Left lung (tissue), 10 donors: ENCODE results near the gene CCNYL1. TPM values are rescaled to one million over a fixed set of nuclear protein-coding genes. Genes with fewer than 3 reads are reported as not detected.
A peak's percentile ranks its signal among the peaks of the same experiment; 100 is the strongest.

Experiments used
- ATAC-seq: fragments of 200-7000 bp; cut with Tn5 transposase; one replicate; pipeline ENCODE4 v1.9.1; 2020; ENCODE audit warnings: moderate library complexity
- DNase-seq, 4 donors: peaks; one replicate each; pipeline ENCODE4 v3.0.0-alpha.2; 2013 to 2020
- H3K27ac ChIP-seq, 2 donors: fragments of 200-600 bp; sonication (generic) in 1 of 2; one replicate each; pipeline versions ENCODE4 v1.5.0 to v1.8.0; 2020 to 2021
- H3K27me3 ChIP-seq, 2 donors: fragments of 200-600 bp; sonication (generic) in 1 of 2; one replicate each; pipeline versions ENCODE4 v1.5.0 to v1.8.0; 2020 to 2021
- H3K36me3 ChIP-seq, 2 donors: fragments of 200-600 bp; sonication (generic) in 1 of 2; one replicate each; pipeline versions ENCODE4 v1.5.0 to v1.8.0; 2020 to 2021
- H3K4me1 ChIP-seq, 2 donors: fragments of 200-600 bp; one replicate each; pipeline ENCODE4 v1.8.0; 2021
- H3K4me3 ChIP-seq, 2 donors: fragments of 200-600 bp; sonication (generic) in 1 of 2; one replicate each; pipeline versions ENCODE4 v1.5.0 to v1.8.0; 2020 to 2021; ENCODE audit warnings: mild to moderate bottlenecking in 1 of 2
- H3K9me3 ChIP-seq, 2 donors: fragments of 200-600 bp; sonication (generic) in 1 of 2; one replicate each; pipeline versions ENCODE4 v1.5.0 to v1.8.0; 2020 to 2021
- intact Hi-C, 2 donors: fragments of 100-400 bp; cut with DNase I; formaldehyde crosslinking; loops; one replicate each; pipeline versions ENCODE4 v1.11.2 to v1.14.2; 2022
- polyA plus RNA-seq, 6 donors: library from polyadenylated mRNA; unstranded; fragments of 120-200 nt; gene quantifications; one replicate each; pipeline ENCODE4 v1.2.1, GENCODE V29; 2013; ENCODE audit not compliant: insufficient read length in 6 of 6
- total RNA-seq, 2 donors: library from RNA; stranded (reverse); fragmentation: NEBNext Ultra II Directional; extraction: Animal tissue kit (Norgen Biotek cat#: 25700); gene quantifications; one replicate each; pipeline ENCODE4 v1.2.1, GENCODE V29; 2021
- TF ChIP-seq, protein P1 (sequence below), 2 donors: fragments of 200-600 bp; sonication (generic) in 1 of 2; IDR thresholded peaks; one replicate each; pipeline versions ENCODE4 v1.5.0 to v1.8.0; 2021; ENCODE audit warnings: antibody characterized with exemption in 2 of 2
- donor health status: DM: no; HTN: yes; CAD: no.
- donor health status: DM: no; HTN: no; CAD: no.

The CCNYL1 gene
- total and polyA plus RNA-seq, 8 donors, result 18.8 to 33.2 (median 24.2) TPM

DNA sequence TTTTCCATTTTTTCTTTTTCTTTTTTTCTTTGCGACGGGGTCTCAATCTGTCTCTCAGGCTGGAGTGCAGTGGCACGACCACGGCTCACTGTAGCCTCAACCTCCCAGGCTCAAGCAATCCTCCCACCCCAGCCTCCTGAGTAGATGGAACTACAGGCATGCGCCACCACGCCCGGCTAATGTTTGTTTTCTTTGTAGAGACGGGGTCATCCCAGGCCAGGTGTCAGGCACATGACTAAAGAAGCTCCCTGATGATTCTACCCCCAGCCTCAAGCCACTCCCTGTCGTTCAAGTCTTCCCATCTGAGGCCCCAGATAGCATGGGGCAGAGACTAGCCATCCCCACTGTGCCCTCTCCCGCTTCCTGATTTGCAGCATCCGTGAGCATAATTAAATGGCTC, 68.1 kb downstream of the CCNYL1 start:
- intact Hi-C loops, result no loop called here
- H3K4me1 ChIP-seq, result no peaks in the 10 kb centered on the region
- ATAC-seq (no peak), DNase-seq (no peak)
- no peaks in the 10 kb centered on the region for H3K9me3 ChIP-seq
- TF ChIP-seq, protein P1, sequence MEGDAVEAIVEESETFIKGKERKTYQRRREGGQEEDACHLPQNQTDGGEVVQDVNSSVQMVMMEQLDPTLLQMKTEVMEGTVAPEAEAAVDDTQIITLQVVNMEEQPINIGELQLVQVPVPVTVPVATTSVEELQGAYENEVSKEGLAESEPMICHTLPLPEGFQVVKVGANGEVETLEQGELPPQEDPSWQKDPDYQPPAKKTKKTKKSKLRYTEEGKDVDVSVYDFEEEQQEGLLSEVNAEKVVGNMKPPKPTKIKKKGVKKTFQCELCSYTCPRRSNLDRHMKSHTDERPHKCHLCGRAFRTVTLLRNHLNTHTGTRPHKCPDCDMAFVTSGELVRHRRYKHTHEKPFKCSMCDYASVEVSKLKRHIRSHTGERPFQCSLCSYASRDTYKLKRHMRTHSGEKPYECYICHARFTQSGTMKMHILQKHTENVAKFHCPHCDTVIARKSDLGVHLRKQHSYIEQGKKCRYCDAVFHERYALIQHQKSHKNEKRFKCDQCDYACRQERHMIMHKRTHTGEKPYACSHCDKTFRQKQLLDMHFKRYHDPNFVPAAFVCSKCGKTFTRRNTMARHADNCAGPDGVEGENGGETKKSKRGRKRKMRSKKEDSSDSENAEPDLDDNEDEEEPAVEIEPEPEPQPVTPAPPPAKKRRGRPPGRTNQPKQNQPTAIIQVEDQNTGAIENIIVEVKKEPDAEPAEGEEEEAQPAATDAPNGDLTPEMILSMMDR (IDR thresholded peaks at IDR 0.05), result no peak
- H3K27ac ChIP-seq, result no peak overlapping the region
- no peak overlapping the region for H3K4me3 ChIP-seq
- H3K36me3 ChIP-seq, result no peaks in the 10 kb centered on the region
- H3K27me3 ChIP-seq, result no peaks in the 10 kb centered on the region

DNA sequence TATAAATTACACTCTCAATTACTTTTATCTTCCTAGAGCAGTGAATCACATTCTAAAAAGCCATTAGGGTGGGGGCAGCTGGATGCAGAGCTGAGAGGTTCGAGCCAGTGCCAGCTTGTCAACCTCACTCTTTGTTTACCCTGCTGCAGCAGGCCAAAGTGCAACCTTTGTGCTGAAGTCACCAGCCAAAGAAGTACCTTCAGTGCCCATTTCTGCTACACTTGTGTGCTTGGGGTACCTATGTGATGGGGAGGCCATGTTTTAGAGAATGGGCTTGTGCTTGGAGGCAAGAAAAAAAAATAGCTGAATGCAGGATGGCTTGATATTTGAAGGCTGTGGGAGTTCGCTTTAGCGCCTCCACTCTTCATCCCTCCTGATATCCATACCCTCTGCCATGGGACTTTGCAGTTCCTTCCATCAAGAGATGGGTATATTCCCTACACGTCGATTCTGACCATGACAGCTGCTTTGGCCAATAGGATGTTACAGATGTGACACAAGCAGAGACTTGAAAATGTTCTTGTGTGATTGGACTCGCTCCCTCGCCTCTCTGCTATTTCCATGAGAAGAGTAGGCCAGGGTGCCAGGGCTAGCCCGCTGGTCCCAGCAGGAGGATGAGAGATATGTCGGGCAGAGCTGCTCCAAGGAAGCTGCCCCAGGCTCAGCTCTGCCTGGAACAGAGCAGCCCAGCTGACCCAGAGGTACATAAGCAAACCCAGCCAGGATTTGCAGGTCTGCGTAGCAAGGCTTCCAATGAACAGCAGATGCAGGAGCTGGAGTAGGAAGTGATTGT, 71.0 kb downstream of the CCNYL1 start:
- no peaks in the 10 kb centered on the region for H3K9me3 ChIP-seq
- ATAC-seq, result peak; percentile 52
- no peak overlapping the region for H3K27ac ChIP-seq
- H3K4me1 ChIP-seq, result peaks cover 0 to 3% of the 10 kb centered on the region in 2 donors
- DNase-seq, result no peak
- no peaks in the 10 kb centered on the region for H3K36me3 ChIP-seq
- H3K27me3 ChIP-seq, result no peaks in the 10 kb centered on the region
- H3K4me3 ChIP-seq, result no peak overlapping the region
- TF ChIP-seq, protein P1 (IDR thresholded peaks at IDR 0.05), result no peak
- intact Hi-C loops, result no loop called here

- Histone ChIP-seq H3K4me1 (peaks cover 0 to 3% of the 10 kb centered on the region in 2 donors), H3K27ac (no peak overlapping the region), H3K4me3 (no peak overlapping the region), H3K27me3 (no peaks in the 10 kb centered on the region), H3K36me3 (no peaks in the 10 kb centered on the region), H3K9me3 (no peaks in the 10 kb centered on the region)
- DNase-seq, result no peak
- ATAC-seq, result no peak
- TF ChIP-seq, protein P1 (IDR thresholded peaks at IDR 0.05), result no peak
- intact Hi-C loops, result no loop called here
Observed at GRCh38 chr2:207783514-207783913, 72.1 kb downstream of the CCNYL1 start.

- TF ChIP-seq, protein P1 (IDR thresholded peaks at IDR 0.05), result no peak
- Histone ChIP-seq H3K27me3 (no peaks in the 10 kb centered on the region), H3K4me1 (peaks cover 0 to 3% of the 10 kb centered on the region in 2 donors), H3K4me3 (no peak overlapping the region), H3K36me3 (no peaks in the 10 kb centered on the region), H3K9me3 (no peaks in the 10 kb centered on the region), H3K27ac (no peak overlapping the region)
- DNase-seq, result no peak
- ATAC-seq, result no peak
- intact Hi-C loops, result no loop called here
Observed at GRCh38 chr2:207784898-207785297, 73.5 kb downstream of the CCNYL1 start.

- Histone ChIP-seq H3K36me3 (no peaks in the 10 kb centered on the region), H3K27me3 (no peaks in the 10 kb centered on the region), H3K9me3 (no peaks in the 10 kb centered on the region), H3K27ac (peak overlapping the region in 1 of 2 donors; percentile 5), H3K4me3 (no peak overlapping the region), H3K4me1 (peaks cover 0 to 9% of the 10 kb centered on the region in 2 donors)
- intact Hi-C loops, result no loop called here
- no peak for DNase-seq
- ATAC-seq, result no peak
- TF ChIP-seq, protein P1 (IDR thresholded peaks at IDR 0.05), result no peak
Observed at GRCh38 chr2:207787017-207787416, 75.6 kb downstream of the CCNYL1 start.
